Muscle layer of colon (tissue), 2 donors: ENCODE measurements around the gene COL9A3.
"Not testable (repeated sequence)": the region's sequence is repeated elsewhere in the genome, so short reads cannot be mapped to it uniquely, and the experiment has no call there.

Experiments
- H3K27ac ChIP-seq: one replicate; pipeline ENCODE4 v1.7.0; 2013; ENCODE audit warnings: low read depth, mild to moderate bottlenecking, low read length, moderate library complexity
- H3K27me3 ChIP-seq, 2 donors: one replicate each; pipeline ENCODE4 v1.7.0; 2013; ENCODE audit warnings: low read length in 2 of 2, mild to moderate bottlenecking in 2 of 2; ENCODE audit not compliant: insufficient read depth in 2 of 2, control insufficient read depth in 1 of 2
- H3K36me3 ChIP-seq: one replicate; pipeline ENCODE4 v1.7.0; 2013; ENCODE audit warnings: mild to moderate bottlenecking, low read length; ENCODE audit not compliant: insufficient read depth
- H3K4me1 ChIP-seq: one replicate; pipeline ENCODE4 v1.7.0; 2013; ENCODE audit warnings: mild to moderate bottlenecking, low read length; ENCODE audit not compliant: insufficient read depth
- H3K4me3 ChIP-seq, 2 donors: one replicate each; pipeline ENCODE4 v1.7.0; 2013; ENCODE audit warnings: low read length in 2 of 2, low read depth in 1 of 2, mild to moderate bottlenecking in 1 of 2, moderate library complexity in 1 of 2
- H3K9ac ChIP-seq: one replicate; pipeline ENCODE4 v1.7.0; 2013; ENCODE audit warnings: low read length
- H3K9me3 ChIP-seq: one replicate; pipeline ENCODE4 v1.7.0; 2013; ENCODE audit warnings: mild to moderate bottlenecking, low read length
- donor health status: abdominal sarcoma.
- donor health status: Adenocarcinoma of cecum.

The COL9A3 gene

GRCh38 chr20:62848917-62849316 is 32.1 kb downstream of the COL9A3 start:
- H3K9me3 ChIP-seq, H3K27ac ChIP-seq, H3K27me3 ChIP-seq, H3K4me1 ChIP-seq, H3K4me3 ChIP-seq, H3K9ac ChIP-seq: not testable (repeated sequence)
- H3K36me3 ChIP-seq = peaks cover 13% of the 10 kb centered on the region

GRCh38 chr20:62849431-62849830 is 32.6 kb downstream of the COL9A3 start:
- Histone ChIP-seq H3K27ac (no peak overlapping the region), H3K9ac (no peak overlapping the region), H3K4me3 (no peak overlapping the region), H3K36me3 (peaks cover 13% of the 10 kb centered on the region), H3K4me1 (no peaks in the 10 kb centered on the region), H3K9me3 (no peaks in the 10 kb centered on the region), H3K27me3 (no peaks in the 10 kb centered on the region)

- Histone ChIP-seq H3K27me3 (no peaks in the 10 kb centered on the region), H3K36me3 (peaks cover 11% of the 10 kb centered on the region), H3K4me1 (no peaks in the 10 kb centered on the region), H3K4me3 (no peak overlapping the region), H3K9ac (no peak overlapping the region), H3K9me3 (no peaks in the 10 kb centered on the region), H3K27ac (no peak overlapping the region)
These were observed 33.6 kb downstream of the COL9A3 start for GRCh38 chr20:62850333-62850974.

- Histone ChIP-seq H3K27ac (no peak overlapping the region), H3K9ac (no peak overlapping the region), H3K4me1 (no peaks in the 10 kb centered on the region), H3K4me3 (no peak overlapping the region), H3K36me3 (peaks cover 15% of the 10 kb centered on the region), H3K27me3 (no peaks in the 10 kb centered on the region), H3K9me3 (no peaks in the 10 kb centered on the region)
These were observed 35.3 kb downstream of the COL9A3 start for GRCh38 chr20:62852196-62852595.

GRCh38 chr20:62852841-62853240 is 36.0 kb downstream of the COL9A3 start:
- Histone ChIP-seq H3K4me3 (no peak overlapping the region), H3K36me3 (peaks cover 20% of the 10 kb centered on the region), H3K9me3 (no peaks in the 10 kb centered on the region), H3K4me1 (no peaks in the 10 kb centered on the region), H3K27ac (no peak overlapping the region), H3K27me3 (no peaks in the 10 kb centered on the region), H3K9ac (no peak overlapping the region)

- H3K27ac ChIP-seq, H3K4me1 ChIP-seq, H3K9ac ChIP-seq, H3K4me3 ChIP-seq, H3K27me3 ChIP-seq, H3K9me3 ChIP-seq: not testable (repeated sequence)
- H3K36me3 ChIP-seq = peaks cover 20% of the 10 kb centered on the region
These were observed 36.5 kb downstream of the COL9A3 start for GRCh38 chr20:62853304-62853703.

- Histone ChIP-seq H3K36me3 (peaks cover 20% of the 10 kb centered on the region), H3K9me3 (no peaks in the 10 kb centered on the region), H3K4me3 (no peak overlapping the region), H3K4me1 (no peaks in the 10 kb centered on the region), H3K27ac (no peak overlapping the region), H3K9ac (no peak overlapping the region), H3K27me3 (no peaks in the 10 kb centered on the region)
These were observed 37.3 kb downstream of the COL9A3 start for GRCh38 chr20:62854121-62854520.

- H3K27me3 ChIP-seq = no peaks in the 10 kb centered on the region
- no peak overlapping the region for H3K27ac ChIP-seq
- H3K9me3 ChIP-seq = no peaks in the 10 kb centered on the region
- H3K9ac ChIP-seq = no peak overlapping the region
- H3K4me1 ChIP-seq = peaks cover 10% of the 10 kb centered on the region
- H3K4me3 ChIP-seq = no peak overlapping the region
- H3K36me3 ChIP-seq = peaks cover 20% of the 10 kb centered on the region
These were observed 38.3 kb downstream of the COL9A3 start for GRCh38 chr20:62855120-62855519.

GRCh38 chr20:62856931-62857619 is 40.2 kb downstream of the COL9A3 start:
- Histone ChIP-seq H3K27me3 (peaks cover 0 to 5% of the 10 kb centered on the region in 2 donors), H3K4me3 (no peak overlapping the region), H3K36me3 (peaks cover 20% of the 10 kb centered on the region), H3K9ac (no peak overlapping the region), H3K9me3 (no peaks in the 10 kb centered on the region), H3K4me1 (peaks cover 15% of the 10 kb centered on the region), H3K27ac (no peak overlapping the region)

- H3K27me3 ChIP-seq = peaks cover 0 to 5% of the 10 kb centered on the region in 2 donors
- no peak overlapping the region for H3K9ac ChIP-seq
- peaks cover 15% of the 10 kb centered on the region for H3K4me1 ChIP-seq
- H3K27ac ChIP-seq = no peak overlapping the region
- H3K9me3 ChIP-seq = no peaks in the 10 kb centered on the region
- H3K36me3 ChIP-seq = peaks cover 11% of the 10 kb centered on the region
- H3K4me3 ChIP-seq = no peak overlapping the region
These were observed 41.4 kb downstream of the COL9A3 start for GRCh38 chr20:62858058-62858830.

GRCh38 chr20:62859721-62860120 is 42.9 kb downstream of the COL9A3 start:
- peaks cover 0 to 5% of the 10 kb centered on the region in 2 donors for H3K27me3 ChIP-seq
- no peak overlapping the region for H3K9ac ChIP-seq
- H3K27ac ChIP-seq = no peak overlapping the region
- no peaks in the 10 kb centered on the region for H3K9me3 ChIP-seq
- H3K4me1 ChIP-seq = peaks cover 15% of the 10 kb centered on the region
- H3K4me3 ChIP-seq = no peak overlapping the region
- H3K36me3 ChIP-seq = peaks cover 11% of the 10 kb centered on the region
